ENCODE data around the gene ATP13A3. TPM values are rescaled to one million over a fixed set of nuclear protein-coding genes. Genes with fewer than 3 reads are reported as not detected.
A peak's percentile ranks its signal among the peaks of the same experiment; 100 is the strongest.

Gene ATP13A3
- total and polyA plus RNA-seq, 2 experiments from 2014 or later = 51.8 to 293 TPM

DNA sequence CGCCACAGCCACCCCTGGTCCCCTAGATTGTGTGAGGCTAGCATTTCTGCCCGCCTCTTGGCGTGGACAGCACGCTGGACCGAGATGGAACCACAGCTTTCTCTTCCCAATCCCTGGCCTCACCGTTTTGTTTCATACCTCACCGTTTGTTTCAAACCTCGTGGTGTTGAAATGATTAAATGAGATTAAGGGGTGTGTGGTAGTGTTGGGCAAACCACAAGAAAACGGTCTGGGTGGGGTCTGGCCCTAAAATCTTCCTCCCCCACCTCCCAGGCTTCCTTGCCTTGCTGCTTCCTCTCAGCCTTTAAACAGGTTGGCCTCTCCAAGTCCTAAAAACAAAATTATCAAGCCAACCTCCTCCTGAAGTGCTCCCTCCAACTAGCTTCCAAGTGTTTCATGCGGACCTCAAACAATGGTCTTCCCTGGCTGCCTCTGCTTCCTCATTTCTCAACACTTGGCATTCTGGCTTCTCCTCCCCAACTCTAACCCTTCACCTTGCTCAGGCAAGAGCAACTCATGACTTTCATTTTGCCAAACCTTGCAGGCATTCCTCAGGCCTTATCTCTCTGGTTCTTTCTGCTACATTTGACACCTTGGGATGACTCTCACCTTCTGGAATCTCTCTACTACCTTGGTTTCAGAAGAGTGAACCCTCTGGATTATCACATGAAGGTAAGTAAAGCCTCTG is 1.4 kb upstream of the ATP13A3 start:
- Histone ChIP-seq H3K4me1 (ENCODE audit: low read depth) (peaks cover 21% of the 10 kb centered on the region), H3K27ac (no peak overlapping the region), H3K27me3 (no peaks in the 10 kb centered on the region), H3K4me3 (no peak overlapping the region), H3K36me3 (no peaks in the 10 kb centered on the region), H3K9me3 (ENCODE audit: low read depth) (no peaks in the 10 kb centered on the region)
- TF ChIP-seq CTCF (IDR thresholded peaks at IDR 0.05; ENCODE audit: low read depth, low read length) = no peak
- DNase-seq (ENCODE audit: low read depth in 1 of 2, low spot score in 1 of 2) = peak in 1 of 2 donors; percentile 79

GRCh38 chr3:194487289-194488054 is 670 bp upstream of the ATP13A3 start:
- DNase-seq (ENCODE audit: low read depth in 1 of 2, low spot score in 1 of 2) = peak in 1 of 2 donors; percentile 77
- H3K27ac ChIP-seq = no peak overlapping the region
- no peaks in the 10 kb centered on the region for H3K36me3 ChIP-seq
- H3K4me3 ChIP-seq = peak overlapping the region; percentile 84
- peaks cover 21% of the 10 kb centered on the region for H3K4me1 ChIP-seq (ENCODE audit: low read depth)
- no peaks in the 10 kb centered on the region for H3K27me3 ChIP-seq
- H3K9me3 ChIP-seq (ENCODE audit: low read depth) = no peaks in the 10 kb centered on the region
- no peak for TF ChIP-seq CTCF (IDR thresholded peaks at IDR 0.05; ENCODE audit: low read depth, low read length)

DNA sequence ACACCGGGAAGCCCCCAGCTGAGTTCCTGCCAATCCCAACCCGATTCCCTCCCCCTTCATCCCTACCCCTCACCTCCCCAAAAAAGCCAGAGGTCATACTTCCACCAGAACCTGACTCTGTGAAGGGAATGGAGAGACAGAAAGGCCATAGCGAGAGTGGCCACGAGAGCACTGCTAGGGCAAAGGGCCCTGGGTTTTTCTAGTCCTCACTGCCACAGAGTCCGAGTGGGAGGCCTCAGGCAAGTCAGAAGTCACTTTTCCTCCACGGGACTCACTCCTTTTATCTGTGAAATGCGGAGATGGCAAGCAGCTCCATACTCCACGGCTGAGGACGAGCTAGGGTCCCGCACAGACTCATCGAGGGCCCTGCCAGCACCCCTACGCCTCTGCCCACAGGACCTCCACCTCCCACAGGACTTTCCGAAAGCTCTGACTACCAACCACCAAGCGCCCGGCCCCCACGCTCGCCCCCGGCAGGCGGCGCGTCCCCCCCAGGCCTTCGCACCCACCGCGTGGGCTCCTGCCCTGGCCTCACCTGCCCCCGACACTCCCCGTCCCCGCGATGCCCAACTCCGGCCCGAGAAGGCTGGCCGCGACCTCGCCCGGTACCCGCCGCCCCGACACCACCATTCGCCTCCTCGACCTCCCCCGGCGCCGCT is 792 bp downstream of the ATP13A3 start:
- TF ChIP-seq CTCF (IDR thresholded peaks at IDR 0.05; ENCODE audit: low read depth, low read length) = peak; percentile 27
- H3K9me3 ChIP-seq (ENCODE audit: low read depth) = no peaks in the 10 kb centered on the region
- no peaks in the 10 kb centered on the region for H3K27me3 ChIP-seq
- DNase-seq (ENCODE audit: low read depth in 1 of 2, low spot score in 1 of 2) = peak; percentile 24 to 57
- peak overlapping the region; percentile 84 for H3K4me3 ChIP-seq
- H3K4me1 ChIP-seq (ENCODE audit: low read depth) = peaks cover 35% of the 10 kb centered on the region
- peak overlapping the region; percentile 93 for H3K27ac ChIP-seq
- H3K36me3 ChIP-seq = no peaks in the 10 kb centered on the region

- Histone ChIP-seq H3K9me3 (ENCODE audit: low read depth) (no peaks in the 10 kb centered on the region), H3K27me3 (no peaks in the 10 kb centered on the region), H3K4me3 (peak overlapping the region; percentile 84), H3K4me1 (ENCODE audit: low read depth) (peaks cover 39% of the 10 kb centered on the region), H3K36me3 (no peaks in the 10 kb centered on the region), H3K27ac (peak overlapping the region; percentile 93)
- TF ChIP-seq CTCF (IDR thresholded peaks at IDR 0.05; ENCODE audit: low read depth, low read length) = no peak
- peak in 1 of 2 donors; percentile 52 for DNase-seq (ENCODE audit: low read depth in 1 of 2, low spot score in 1 of 2)
Observed at GRCh38 chr3:194485468-194485880, 1.3 kb downstream of the ATP13A3 start.

- Histone ChIP-seq H3K4me1 (ENCODE audit: low read depth) (peaks cover 42% of the 10 kb centered on the region), H3K27me3 (no peaks in the 10 kb centered on the region), H3K27ac (no peak overlapping the region), H3K9me3 (ENCODE audit: low read depth) (no peaks in the 10 kb centered on the region), H3K36me3 (no peaks in the 10 kb centered on the region), H3K4me3 (peak overlapping the region; percentile 84)
- DNase-seq (ENCODE audit: low read depth in 1 of 2, low spot score in 1 of 2) = no peak
- TF ChIP-seq CTCF (IDR thresholded peaks at IDR 0.05; ENCODE audit: low read depth, low read length) = no peak
Observed at GRCh38 chr3:194484614-194485013, 2.2 kb downstream of the ATP13A3 start.

Data from cardiac muscle cell (in vitro differentiated cells and primary cell).